GM18873 (cell line): ENCODE measurements around the gene CORO7.

Source experiments
- ATAC-seq: cut with Tn5 transposase; IDR thresholded peaks from one replicate; pipeline ENCODE4 v1.9.1; 2021; ENCODE audit warnings: mild to moderate bottlenecking, moderate library complexity, moderate number of reproducible peaks; ENCODE audit not compliant: unreplicated experiment, low FRiP score

The CORO7 gene

GRCh38 chr16:4314532-4315185 is 101.7 kb downstream of the CORO7 start:
- ATAC-seq, result no peak

GRCh38 chr16:4313563-4314531 is 102.5 kb downstream of the CORO7 start:
- ATAC-seq, result no peak

GRCh38 chr16:4309833-4310266 is 106.5 kb downstream of the CORO7 start:
- no peak for ATAC-seq

GRCh38 chr16:4309102-4309832 is 107.1 kb downstream of the CORO7 start:
- no peak for ATAC-seq

- peak; percentile 84 for ATAC-seq
Observed at GRCh38 chr16:4307215-4308037, 109.0 kb downstream of the CORO7 start.

- ATAC-seq, result no peak
Observed at GRCh38 chr16:4306470-4307214, 109.8 kb downstream of the CORO7 start.
